ENCODE results near the gene CACNA1B.

Gene CACNA1B

DNA sequence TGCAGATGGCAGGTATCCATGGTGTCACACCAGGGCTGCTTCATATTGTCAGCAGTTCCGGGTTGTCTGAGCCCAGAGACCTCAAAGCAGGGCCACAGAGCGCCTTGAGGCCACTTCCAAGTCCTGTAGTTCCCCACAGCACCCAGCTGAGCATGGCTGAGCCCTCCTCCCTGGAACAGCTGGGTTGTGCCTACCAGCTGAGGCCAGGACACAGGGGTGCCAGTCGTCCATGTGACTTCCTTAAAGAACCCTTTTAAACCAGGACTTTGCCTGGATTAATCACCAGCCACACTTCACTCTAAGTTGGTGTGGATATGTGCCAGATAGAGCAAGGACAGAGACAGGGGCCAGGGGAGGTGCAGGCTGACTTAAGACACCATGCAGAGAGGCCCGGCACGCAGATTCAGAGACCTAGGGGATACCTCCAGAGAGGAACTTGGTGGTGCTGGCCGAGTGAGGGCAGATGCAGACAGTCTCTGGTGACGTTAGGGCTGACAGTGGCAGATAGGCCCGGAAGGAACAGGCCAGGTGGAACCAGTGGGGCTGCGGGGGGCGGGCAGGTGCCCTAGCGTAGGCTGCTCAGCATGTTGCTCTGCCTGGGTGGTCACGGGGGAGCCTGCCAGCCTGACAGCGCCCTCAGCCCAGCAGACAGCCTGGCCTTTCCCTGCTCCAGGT is 142.7 kb downstream of the CACNA1B start:
- DNase-seq = no peak

DNA sequence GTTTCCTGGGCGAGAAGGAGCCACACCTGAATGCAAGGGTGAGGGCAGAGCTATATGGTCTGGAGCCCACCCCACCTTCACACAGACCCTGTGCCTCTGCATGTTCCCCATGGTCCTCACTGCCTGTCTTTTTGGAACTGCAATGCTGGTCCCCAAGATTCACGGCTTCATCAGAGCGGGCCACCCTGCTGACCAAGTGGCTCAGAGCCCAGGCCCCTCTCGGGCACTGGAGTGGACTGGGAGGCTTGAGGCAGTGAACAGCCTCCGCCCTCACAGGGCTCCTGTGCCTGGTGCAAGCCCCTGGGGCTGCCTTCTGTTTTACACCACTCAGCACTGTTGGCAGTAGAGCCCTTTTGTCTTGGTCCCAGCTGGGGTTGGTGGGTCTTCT is 143.2 kb downstream of the CACNA1B start:
- no peak for DNase-seq

DNA sequence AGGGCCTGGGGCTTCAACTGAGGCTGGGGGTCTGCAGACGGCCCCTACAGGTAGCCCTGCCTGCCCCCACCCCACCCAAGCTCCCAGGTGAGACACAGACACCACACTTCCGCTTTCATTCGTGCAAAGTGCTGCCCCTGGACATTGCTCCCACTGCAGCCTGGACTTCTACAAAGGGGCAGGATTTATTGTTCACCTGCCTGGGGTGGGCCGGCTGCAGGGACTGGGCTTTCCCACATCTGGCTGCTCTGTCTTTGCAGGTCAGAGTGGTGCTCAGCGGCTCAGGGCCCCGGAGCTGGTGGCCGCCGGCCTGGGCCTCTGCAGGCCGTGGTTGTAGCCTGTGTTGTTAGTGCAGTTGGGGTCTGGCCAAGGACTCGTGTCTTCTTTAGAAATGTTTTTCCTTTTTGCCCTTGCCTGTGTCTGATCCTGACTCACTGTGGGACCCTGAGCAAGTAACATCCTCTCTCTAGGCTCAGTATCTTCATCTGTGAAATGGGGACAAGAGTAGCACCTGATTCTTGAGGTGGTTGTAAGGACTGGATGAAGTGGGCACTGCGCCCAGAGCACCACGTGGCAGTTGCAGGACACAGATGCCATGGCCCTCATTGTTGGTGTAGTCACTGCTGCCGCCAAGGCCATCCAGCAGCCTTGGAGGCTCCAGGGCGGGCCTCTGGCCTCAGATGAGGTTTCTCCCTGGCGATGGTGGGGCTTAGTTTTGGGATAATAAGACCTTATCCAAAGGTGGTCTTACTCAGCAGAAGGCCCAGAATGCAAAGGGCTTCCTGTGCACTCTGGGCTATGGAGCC is 143.9 kb downstream of the CACNA1B start:
- no peak for DNase-seq

DNA sequence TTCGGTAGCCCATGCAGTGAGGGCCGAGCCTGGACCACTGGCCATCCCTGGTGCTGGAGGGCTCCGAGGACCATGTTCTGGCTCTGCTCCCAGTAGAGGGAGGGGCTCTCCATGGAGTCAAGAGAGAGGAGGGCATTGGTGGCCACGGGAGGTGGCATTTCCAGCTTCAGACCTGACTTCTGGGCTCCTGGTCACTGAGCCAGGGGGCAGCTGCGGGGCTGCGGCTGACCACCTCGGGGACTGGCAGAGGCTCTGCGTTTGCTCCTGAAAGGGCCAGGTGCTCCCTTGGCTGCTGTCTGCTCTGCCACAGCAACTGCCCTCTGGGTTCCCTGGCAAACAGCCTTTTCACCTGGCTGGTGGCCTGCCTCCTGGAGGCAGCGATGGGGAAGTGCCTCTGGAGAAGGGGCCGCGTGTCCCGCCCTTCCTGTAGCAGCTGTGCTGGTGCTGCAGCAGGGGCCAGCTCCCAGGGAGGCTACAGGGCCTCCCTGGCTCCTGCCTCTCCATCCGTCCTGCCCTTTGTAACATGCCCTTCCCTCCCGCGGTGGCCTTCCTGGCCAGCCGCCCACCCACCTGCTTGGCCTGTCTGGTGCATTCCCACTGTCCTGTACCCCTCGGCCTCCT is 144.6 kb downstream of the CACNA1B start:
- no peak for DNase-seq

DNA sequence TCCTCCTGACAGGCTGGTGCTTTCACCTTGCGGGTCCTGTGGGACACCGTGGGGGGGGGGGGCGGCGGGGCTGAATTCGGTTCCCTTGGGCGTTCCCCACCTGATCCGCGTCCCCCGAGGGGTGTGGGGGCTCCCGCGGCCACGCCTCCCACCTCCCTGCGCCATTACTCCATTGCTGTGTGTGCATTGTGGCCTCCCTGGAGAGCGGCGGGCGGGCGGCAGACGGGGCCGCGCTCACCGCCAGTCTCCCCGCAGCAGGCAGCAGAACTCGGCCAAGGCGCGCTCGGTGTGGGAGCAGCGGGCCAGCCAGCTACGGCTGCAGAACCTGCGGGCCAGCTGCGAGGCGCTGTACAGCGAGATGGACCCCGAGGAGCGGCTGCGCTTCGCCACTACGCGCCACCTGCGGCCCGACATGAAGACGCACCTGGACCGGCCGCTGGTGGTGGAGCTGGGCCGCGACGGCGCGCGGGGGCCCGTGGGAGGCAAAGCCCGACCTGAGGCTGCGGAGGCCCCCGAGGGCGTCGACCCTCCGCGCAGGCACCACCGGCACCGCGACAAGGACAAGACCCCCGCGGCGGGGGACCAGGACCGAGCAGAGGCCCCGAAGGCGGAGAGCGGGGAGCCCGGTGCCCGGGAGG is 145.3 kb downstream of the CACNA1B start:
- no peak for DNase-seq

DNA sequence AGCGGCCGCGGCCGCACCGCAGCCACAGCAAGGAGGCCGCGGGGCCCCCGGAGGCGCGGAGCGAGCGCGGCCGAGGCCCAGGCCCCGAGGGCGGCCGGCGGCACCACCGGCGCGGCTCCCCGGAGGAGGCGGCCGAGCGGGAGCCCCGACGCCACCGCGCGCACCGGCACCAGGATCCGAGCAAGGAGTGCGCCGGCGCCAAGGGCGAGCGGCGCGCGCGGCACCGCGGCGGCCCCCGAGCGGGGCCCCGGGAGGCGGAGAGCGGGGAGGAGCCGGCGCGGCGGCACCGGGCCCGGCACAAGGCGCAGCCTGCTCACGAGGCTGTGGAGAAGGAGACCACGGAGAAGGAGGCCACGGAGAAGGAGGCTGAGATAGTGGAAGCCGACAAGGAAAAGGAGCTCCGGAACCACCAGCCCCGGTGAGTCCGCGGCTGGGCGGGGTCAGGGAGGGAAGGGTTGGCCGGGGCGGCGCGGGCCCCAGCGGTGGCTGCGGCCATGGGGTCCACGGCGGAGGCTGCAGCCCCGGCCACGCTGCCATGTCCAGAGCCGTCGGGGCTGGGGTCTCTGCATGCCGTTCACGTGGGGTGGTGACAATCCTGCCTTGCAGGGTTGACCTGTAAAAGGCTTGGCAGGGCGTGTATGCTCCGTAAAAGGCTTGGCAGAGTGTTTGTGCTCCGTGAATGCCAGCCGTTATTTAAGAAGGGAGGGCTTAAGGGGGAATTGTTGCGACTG is 146.0 kb downstream of the CACNA1B start:
- DNase-seq = no peak

DNA sequence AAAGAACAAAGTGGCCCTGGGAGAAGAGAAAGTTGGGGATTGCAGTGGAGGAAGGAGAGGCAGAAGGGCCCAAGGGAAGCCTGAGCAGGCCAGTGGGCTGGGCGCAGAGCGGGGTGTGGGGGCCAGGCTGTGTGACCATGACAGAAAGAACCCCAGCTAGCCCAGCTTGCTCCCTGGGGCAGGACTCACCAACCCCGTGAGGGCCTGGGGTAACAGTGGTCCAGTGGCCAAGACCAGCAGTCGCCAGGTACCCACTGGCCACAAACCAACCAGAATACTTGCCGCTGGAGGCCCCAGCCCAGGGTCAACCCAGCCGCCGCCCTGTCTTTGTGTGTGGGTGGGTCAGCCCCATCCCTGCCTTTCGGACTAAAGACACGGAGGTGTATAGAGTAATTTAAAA is 146.5 kb downstream of the CACNA1B start:
- no peak for DNase-seq

DNA sequence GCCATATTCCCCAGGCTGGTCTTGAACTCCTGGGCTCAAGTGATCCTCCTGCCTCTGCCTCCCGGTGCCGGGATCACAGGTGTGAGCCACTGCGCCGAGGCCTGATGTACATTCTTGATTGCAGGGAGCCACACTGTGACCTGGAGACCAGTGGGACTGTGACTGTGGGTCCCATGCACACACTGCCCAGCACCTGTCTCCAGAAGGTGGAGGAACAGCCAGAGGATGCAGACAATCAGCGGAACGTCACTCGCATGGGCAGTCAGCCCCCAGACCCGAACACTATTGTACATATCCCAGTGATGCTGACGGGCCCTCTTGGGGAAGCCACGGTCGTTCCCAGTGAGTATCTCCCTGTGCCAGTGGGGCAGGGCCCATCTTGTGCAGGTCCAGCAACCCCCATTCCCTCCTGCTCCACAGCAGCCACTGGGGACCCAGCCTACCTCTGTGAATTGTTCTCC is 147.3 kb downstream of the CACNA1B start:
- DNase-seq = no peak

DNA sequence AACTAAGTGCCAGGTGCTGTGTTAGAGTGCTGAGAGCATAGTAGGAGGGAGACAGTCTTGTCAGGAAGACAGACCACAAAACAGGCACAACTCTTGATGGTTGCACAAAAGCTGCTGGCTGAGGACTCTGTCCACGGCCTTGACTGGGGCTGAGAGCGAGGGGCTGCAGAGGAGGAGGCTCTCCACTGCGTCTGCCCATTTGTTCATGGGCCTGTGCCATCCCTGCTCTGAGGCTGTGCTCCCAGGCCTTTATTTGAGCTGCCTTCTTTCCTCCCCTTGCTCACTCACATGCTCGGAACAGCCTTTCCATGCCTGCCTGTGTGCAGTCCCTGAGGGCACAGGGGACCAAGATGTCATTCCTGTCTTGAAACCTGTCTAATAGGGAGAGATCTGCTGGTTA is 147.8 kb downstream of the CACNA1B start:
- DNase-seq = no peak

DNA sequence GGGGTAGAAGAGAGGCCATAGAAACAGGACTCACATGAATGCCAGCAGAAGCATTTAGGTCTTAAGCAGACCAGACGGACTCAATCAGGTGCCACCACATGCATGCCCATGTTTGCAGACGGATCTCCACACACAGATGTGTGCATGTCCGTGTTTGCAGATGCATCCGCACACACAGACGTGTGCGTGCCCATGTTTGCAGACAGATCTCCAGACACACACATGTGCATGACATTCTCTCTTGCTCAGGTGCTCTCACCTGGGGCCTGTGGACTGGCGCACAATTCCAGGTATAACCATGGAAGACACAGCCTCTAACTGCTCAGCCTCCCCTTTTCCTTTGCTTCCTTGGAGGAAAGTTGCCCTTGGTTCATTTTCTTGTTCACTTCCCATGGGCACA is 148.3 kb downstream of the CACNA1B start:
- DNase-seq = no peak

DNA sequence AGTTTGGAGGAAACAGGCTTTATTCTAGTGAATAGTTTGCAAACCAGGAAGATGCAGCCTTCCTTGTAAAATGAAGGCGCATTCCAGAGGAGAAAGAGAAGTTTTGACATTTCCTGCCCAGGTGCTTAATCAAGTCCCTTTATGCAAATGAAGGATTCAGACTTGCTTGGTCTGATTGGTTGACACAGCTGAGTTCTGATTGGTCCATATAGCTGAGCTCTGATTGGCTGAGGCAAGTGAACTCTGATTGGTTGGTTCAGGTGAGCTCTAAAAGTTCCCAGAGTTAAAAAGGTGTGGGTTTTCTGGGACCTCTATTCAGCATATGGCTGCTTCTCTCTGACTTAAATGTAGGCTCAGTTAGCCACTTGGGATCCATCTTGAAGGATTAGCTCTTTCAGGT is 151.0 kb downstream of the CACNA1B start:
- DNase-seq = no peak

DNA sequence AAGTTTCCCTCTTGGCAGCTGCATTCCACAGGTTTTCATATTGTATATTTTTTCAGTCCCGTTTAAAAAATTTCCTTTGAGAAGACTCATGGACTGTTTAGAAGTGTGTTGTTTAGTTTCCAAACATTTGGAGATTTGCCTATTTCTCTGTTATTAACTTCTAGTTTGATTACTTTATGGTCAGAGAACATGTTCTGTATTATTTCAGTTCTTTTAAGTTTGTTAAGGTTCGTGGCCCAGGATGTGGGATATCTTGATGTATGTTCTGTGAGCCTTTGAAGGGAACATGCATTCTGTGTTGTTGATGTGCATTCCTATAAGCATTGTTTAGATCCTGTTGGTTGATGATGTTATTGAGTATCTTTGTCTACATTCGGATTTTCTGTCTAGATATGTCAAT is 153.6 kb downstream of the CACNA1B start:
- no peak for DNase-seq

DNA sequence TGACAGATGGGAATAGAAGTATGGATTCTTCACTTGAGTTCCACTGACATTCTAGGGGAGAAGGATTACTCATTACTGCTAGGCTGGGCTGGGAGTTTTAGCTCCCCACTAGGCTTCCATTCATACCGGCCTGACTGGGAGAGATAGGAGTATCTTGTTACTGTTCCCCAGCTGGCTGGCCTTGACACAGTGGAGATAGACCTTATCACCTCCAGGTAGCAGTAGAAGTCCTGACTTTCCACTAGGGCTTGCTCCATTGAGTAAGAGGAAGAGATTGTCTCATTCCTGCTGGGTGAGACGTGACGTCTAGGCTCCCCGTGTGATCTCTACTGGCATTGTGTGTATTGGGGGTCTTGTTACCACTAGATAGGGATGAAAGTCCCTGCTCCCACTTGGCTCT is 156.4 kb downstream of the CACNA1B start:
- no peak for DNase-seq

DNA sequence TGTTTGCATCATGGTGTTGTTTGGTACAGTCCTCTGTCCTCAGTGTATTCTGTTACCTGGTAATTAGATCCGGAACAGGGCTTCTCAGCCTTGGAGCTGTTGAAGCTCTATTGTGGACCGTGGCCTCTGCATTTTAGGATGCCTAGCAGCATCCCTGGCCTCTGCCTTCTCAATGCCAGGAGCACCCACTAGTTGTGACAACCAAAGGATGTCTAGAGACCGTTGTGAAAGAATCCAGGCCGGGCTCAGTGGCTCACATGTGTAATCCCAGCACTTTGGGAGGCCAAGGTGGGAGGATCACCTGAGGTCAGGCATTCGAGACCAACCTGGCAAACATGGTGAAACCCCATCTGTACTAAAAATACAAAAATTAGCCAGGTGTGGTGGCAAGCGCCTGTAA is 159.6 kb downstream of the CACNA1B start:
- no peak for DNase-seq

DNA sequence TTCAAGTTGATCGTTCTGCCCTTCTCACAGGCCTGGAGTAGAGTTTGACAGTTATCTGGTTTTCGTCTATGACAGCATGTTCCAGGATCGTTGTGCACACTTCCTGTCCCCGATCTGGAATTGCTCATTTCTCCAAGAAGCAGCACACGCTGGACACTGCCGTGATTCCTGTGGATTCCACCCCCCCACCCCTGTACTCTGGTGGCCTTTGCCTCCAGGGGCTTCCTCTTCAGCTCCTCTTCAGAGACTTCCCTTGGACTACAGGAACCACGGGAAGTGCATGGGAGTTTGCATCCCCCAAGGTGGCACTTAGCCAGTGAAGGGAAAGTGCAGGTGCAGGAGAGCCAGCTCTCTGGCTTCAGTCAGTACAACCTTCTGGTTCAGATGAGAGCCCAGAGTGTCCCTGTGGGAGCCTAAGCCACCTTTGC is 160.7 kb downstream of the CACNA1B start:
- DNase-seq = no peak

DNA sequence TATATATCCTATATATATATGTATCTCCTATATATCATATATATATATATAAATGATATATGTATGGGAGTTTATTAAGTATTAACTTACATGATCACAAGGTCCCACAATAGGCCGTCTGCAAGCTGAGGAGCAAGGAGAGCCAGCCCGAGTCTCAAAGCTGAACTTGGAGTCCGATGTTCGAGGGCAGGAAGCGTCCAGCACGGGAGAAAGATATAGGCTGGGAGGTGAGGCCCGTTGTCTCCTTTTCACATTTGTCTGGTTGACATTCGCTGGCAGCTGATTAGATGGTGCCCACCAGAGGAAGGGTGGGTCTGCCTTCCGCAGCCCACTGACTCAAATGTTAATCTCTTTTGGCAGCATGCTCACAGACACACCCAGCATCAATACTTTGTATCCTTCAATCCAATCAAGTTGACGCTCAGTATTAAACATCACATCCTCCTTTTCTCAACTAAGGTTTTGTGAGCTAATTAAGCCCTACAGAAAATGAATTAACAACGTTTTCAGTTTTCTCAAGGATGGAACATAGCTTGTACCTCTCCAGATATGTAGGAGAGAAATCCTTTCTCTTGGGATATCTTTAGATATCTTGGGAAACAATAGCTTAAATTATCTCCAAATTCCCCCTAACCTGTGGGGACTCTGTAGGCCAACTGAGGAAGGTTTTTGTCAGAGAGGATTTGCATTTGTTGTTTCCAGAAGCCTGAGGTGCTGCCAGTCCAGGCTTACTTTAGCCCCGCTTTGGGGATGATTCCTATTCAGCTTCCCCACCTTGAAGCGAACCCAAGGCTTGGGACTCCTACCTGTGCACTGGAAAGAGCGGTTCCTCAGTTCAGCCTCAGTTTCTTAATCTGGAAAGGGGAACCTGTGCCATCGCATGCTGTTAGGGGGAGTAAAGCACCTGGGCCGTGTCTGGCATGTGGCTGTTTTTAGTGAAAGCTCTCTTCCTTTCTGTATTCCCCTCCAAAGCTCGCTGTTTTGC is 163.2 kb downstream of the CACNA1B start:
- DNase-seq = no peak

DNA sequence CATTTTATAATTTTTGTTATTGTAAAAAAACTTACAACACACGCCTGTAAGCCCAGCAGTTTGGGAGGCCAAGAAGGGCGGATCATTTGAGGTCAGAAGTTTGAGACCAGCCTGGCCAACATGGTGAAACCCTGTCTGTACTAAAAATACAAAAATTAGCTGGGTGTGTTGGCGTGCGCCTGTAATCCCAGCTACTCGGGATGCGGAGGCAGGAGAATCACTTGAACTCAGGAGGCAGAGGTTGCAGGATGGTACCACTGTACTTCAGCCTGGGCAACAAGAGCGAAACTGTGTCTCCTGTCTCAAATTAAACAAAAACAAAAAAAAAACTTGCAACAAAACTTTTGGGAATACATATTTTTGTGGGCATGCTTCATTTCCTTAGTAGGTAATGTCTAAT is 164.6 kb downstream of the CACNA1B start:
- no peak for DNase-seq

DNA sequence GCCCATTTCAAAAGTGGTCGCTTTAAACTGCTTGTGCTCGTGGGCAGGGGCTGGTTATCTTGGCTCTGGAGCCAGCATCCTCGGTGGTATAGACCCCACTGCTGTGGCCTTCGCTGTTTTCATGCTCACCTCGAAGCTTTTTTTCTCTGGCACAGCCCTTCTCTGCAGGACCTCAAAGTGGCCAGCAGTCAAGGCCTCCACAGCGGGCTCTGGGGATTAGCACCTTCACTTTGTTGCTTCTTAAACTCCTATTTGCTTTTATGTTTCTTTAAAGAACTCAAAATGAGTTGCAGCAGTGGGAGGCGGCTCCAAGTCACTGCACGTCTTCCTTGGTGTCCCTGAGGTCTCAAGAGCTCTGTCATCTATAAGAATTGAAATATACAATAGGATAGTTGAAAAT is 165.1 kb downstream of the CACNA1B start:
- DNase-seq = no peak

DNA sequence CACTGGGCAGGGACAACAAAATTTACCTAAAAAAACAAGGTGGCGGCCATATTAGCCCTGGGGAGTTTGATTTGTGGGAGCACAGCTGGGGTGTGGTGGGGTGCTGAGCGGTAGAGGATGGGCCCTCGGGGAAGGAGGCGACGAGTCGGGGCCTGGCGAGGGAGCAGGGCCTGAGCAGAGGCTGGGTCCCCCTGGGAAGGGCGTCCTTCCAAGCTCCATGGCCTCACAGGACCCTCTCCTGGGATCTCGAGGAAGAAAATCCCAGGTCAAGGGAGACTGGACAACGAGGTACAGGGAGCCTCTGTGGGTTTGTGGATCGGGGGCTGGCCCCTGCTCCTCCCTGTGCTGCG is 165.5 kb downstream of the CACNA1B start:
- DNase-seq = no peak

DNA sequence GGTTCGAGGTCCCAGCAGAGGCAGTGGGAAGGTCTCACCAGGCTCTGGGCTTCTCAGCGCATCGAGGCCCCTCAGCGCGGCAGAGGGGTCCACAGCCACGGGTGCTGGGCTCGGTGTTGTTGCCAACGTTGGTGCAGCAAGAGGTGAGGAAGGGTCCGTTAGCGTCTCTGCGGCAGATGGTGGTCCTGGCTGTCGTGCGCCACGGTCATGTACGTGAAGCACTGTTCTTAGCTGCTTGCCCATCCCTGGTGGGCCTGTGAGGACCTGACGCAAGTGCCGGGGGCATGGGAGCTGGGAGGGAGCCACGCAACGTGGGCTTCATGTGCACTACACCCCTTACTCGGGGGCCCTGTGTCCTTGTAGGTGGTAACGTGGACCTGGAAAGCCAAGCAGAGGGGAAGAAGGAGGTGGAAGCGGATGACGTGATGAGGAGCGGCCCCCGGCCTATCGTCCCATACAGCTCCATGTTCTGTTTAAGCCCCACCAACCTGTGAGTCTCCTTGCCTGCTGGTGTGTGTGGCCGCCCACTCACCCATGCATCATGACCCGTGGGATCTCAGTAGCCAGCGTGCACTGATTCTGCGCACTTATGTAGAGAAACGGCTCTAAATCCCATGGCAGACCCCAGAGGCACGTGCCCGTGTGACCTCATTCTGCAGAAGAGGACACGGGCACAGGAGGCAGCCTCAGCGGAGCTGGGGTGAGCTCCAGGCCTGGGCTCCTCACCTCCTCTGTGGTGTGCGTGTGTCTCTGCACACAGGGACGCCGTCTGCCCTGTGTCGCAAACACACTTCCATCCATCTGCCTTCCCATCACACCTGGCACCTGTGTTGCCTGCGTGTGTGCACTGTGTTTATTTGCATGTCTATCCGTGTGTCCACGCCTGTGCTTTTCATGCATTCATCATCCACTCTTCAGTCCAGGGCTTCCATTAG is 166.1 kb downstream of the CACNA1B start:
- DNase-seq = no peak
